ENCODE data around the gene CACNG4. TPM values are rescaled to one million over a fixed set of nuclear protein-coding genes. Genes with fewer than 3 reads are reported as not detected.

Gene CACNG4
- total RNA-seq, 1 donor from 2014 or later: 1.6 TPM

DNA sequence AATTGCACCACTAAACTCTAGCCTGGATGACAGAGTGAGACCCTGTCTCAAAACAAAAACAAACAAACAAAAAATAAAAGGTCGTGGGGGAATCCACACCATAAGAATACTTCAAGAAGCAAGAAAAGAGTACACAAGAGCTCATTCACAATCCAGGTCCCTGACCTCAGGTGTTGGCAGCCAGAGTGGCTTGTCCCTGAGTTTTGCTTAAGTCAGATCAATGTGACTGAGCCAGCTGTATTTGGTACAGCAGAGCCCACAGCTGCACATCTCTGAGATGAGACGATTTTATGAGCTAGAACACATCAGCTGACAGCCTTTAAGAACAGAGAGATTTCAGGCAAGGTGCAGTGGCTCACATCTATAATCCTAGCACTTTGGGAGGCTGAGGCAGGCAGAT is 102.2 kb downstream of the CACNG4 start:
- DNase-seq: no peak

DNA sequence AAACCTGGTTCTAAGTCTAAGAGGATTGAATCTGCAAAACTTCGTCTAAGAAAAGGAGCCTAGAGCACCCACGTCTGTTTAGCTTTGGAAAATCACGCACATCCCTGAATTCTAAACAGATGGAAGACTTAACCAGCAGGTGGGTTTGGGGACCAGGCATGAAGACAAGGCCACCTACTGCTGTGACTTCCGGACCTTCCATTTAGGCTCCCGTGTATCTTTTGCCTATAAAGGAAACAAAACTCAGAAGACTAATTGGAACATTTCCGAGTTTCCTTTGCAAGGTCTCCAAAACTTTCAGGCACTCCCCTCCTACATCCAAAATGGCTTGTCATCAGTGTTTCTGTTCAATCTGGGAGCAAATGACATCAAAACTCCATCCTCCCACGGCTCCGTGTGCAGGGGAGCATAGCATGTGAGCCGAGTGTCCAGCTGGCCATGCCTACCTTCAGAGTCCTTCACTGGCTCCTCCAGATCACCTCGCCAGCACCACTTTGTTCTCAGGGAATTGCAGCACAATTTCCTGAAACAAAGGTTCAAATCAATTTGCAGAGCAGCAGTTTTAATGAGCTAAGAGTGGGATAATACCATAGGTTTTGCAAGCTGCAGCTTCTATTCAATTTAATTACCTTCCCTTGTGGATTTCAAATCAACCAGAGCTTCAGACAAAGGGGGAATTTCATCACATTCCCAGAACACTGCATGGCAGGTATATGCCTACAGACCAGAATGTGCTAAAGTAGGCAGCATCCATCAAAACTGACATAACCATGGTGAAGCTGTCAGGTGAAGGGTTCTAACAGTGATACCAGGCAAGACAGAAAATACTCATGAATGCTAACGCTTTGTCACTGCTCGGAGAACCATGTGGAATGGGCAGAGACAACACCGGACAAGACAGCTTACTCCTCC is 103.3 kb downstream of the CACNG4 start:
- DNase-seq: no peak

DNA sequence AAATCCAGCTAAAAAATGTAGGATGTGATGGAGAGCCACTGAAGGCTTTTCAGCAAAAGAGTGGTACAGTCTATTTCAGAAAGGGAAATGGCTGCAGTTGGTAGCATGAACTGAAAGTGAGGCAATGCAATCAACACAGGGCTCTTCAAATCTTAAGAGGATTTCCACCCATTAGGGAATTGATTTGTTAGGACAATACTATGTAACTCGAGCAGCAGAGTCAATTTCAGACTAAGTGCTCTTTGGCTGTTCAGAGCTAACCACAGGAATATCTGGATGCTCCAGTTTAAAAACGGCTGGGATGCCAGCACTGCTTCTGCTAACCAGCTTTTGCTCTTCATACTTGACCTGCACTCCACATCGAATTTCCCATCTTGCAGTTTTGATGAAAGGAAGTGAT is 104.5 kb downstream of the CACNG4 start:
- no peak for DNase-seq

DNA sequence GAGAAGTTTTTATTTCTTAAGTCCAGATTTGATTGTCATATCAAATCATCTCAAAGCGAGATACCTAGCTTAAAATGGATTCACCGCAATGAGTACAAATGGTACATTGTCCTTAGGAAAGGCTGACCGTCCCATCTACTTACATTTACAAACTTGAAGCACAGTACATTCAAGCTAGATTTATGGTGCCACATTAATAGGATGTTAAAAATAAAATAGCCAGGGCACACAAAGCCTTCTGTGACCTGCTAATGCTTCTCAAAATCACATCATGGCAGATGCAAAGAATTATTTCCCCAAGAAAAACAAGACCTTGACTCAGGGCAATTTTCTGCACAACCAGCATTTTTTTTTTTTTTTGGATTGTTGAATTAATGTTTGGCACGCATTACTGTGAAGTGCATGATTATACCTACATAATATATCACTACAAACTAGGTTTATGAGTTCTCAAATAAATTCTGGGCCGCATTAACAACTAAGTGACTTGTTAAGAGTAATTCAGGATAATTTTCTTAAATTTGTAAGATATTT is 105.2 kb downstream of the CACNG4 start:
- DNase-seq: no peak

DNA sequence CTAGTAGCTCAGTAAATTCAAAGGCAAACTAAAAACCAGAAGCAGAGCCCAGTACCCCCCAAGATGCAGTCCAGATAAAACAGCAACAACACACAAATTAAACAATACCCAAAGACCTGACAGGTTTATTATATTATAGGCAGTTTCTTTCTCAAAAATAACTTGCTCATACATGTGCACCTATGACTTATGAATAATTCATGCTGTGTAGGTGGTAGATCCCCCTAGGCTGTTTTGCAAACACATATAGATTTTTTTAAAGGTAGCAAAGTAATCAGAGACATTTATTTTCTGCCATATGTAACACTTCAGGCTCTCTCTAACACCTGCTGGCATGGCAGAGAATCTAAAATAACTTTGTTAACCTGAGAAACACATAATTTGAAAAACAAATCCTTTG is 107.1 kb downstream of the CACNG4 start:
- DNase-seq: no peak

DNA sequence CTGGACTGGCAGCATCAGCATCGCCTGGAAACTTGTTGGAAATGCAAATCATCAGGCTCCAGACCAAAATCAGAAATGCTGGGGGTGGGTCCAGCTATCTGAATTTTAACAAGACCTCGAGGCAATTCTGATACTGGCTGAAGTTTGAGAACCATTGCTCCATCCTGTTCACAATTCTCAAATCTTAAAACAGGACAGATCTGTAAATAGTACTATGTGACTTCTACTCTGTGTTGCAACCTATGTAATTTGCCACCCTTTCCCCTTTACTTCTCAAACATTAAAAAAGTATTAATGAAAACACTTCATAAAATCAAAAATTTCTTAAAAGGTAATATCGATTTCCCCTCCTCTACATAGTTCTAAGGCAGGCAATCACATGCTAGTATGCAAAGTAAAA is 108.4 kb downstream of the CACNG4 start:
- no peak for DNase-seq

DNA sequence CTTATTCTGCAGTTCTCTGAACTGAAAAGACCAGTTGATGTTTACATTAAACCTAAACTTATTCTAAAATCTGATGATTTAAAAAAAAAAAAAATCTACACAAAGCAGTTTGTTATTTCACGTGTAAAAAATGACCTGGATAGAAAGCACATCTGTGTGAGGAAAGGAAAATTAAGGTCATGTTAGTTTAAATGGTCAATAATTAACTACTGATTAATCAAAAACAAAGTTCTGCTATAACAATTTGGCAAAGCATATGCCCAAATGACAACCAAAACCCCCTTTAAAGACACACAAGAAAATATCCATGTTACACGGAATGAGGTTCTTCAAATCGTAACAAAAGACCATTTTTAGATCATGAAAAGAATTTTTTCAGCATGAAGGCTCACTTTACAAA is 110.3 kb downstream of the CACNG4 start:
- no peak for DNase-seq

DNA sequence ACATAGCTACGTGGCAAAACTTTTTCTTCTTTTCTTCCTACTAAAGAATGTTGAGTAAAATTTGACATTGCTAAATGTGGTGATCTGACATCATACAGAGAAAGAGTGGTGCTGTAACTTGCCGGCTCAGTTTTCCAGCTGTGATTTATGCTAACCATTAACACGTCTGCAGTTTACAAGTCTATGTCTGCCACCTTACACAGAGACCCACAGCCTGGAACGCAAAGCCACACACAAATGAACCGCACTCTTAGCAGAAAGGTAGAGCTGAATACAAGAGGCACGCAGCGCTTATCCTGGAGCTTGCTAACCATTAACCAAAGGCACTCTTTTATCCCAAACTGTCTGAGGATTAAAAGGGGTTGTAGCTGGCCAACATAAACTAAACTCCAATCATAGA is 111.8 kb downstream of the CACNG4 start:
- DNase-seq: no peak

DNA sequence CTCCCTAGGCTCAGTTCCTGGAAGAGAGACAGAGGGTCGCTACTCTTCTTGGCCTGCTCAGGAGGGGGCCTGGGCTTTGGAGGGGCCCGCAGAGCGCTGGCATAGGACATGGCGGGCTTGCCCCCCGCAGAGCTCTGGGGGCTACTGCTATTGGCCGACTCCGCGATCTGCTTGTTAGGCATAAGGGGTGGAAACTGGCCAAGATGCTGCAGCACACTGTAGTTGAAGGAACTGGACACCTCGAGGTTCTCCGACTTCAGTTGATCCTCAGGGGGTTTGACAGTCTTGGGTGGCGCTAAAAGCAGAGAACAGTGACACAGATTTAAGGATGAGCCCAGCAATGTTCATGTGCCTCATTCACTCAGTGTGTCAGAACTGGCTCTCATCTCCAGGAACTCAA is 113.8 kb downstream of the CACNG4 start:
- no peak for DNase-seq

DNA sequence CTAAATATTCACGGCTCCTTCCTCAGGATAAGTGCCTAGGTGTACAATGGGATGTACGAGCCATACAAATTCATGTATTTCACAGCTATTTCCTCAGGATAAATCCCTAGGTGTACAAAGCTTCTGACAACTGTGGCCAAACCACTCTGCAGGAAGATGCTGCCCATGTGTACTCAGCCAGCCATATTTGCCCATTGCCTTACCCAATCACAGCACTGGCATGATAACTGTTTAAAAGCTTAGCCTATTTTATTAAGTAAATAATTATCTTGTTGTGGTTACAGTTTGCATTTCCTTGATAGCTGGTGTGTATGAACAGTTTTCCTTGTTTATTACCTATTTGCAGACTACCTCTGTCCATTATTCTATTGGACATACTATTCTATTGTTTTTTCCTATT is 115.0 kb downstream of the CACNG4 start:
- DNase-seq: no peak

DNA sequence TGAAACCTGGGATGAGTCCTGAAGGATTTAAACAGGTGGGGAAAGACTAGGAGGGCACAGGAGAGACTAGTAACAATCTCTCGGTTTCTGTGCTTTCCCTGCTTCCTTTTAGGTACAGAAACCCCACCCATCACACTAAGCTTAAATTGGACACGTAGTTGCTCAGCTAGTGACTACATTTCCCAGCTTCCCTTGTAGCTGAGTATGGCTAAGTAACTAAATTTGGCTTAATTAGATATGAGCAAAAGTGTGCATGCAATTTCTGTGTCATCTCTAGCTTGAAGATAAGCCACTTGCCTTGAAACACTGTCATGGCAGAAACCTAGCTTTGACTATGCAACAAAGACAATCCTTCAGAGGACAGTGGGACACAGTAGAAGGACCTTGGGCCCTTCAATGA is 116.3 kb downstream of the CACNG4 start:
- DNase-seq: no peak

DNA sequence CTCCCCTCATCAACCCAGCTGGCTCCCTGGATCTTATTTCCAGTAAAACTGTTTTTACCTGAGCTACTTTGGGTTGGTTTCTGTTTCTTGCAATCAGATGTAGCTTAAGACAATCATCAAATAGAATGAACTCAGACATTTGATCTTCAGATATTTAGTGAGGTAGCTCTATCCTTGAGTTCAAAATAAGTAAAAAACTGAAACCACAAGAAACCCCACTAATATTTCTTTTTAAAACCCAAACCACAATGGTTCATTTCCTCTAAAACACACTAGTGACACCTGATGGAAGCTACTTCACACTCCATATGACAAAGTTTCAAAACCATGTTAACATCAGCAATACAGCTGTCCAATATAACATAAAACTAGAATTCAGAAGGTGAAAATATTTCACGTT is 117.6 kb downstream of the CACNG4 start:
- DNase-seq: no peak

Other genes with a start within 250 kb of the CACNG4 start
- gene CACNG5, start 129.6 kb upstream of the CACNG4 start, total RNA-seq: not detected
- gene CACNG1, start 79.8 kb downstream of the CACNG4 start, total RNA-seq: 44.4 TPM